ENCODE results near the gene FAM168A.

Gene FAM168A

GRCh38 chr11:73553266-73553665 is 44.6 kb downstream of the FAM168A start:
- DNase-seq = no peak

GRCh38 chr11:73551677-73552076 is 46.2 kb downstream of the FAM168A start:
- no peak for DNase-seq

GRCh38 chr11:73549376-73549775 is 48.5 kb downstream of the FAM168A start:
- no peak for DNase-seq

- DNase-seq = no peak
Observed at GRCh38 chr11:73547706-73548595, 50.0 kb downstream of the FAM168A start.

- no peak for DNase-seq
Observed at GRCh38 chr11:73542175-73542574, 55.7 kb downstream of the FAM168A start.

GRCh38 chr11:73539506-73540084 is 58.3 kb downstream of the FAM168A start:
- no peak for DNase-seq

GRCh38 chr11:73538381-73538872 is 59.5 kb downstream of the FAM168A start:
- DNase-seq = no peak

- no peak for DNase-seq
Observed at GRCh38 chr11:73537969-73538368, 59.9 kb downstream of the FAM168A start.

- DNase-seq = no peak
Observed at GRCh38 chr11:73536961-73537360, 61.0 kb downstream of the FAM168A start.

- DNase-seq = no peak
Observed at GRCh38 chr11:73532310-73532709, 65.6 kb downstream of the FAM168A start.

- DNase-seq = no peak
Observed at GRCh38 chr11:73531386-73531785, 66.5 kb downstream of the FAM168A start.

- DNase-seq = no peak
Observed at GRCh38 chr11:73530109-73530508, 67.8 kb downstream of the FAM168A start.

GRCh38 chr11:73529204-73529530 is 68.7 kb downstream of the FAM168A start:
- no peak for DNase-seq

GRCh38 chr11:73528483-73529203 is 69.3 kb downstream of the FAM168A start:
- no peak for DNase-seq

GRCh38 chr11:73528013-73528412 is 69.9 kb downstream of the FAM168A start:
- DNase-seq = no peak

GRCh38 chr11:73525611-73526010 is 72.3 kb downstream of the FAM168A start:
- DNase-seq = no peak

GRCh38 chr11:73524774-73525173 is 73.1 kb downstream of the FAM168A start:
- no peak for DNase-seq

- DNase-seq = no peak
Observed at GRCh38 chr11:73521621-73522020, 76.3 kb downstream of the FAM168A start.

- DNase-seq = no peak
Observed at GRCh38 chr11:73520353-73521061, 77.4 kb downstream of the FAM168A start.

GRCh38 chr11:73519266-73519665 is 78.6 kb downstream of the FAM168A start:
- DNase-seq = no peak

- DNase-seq = no peak
Observed at GRCh38 chr11:73518195-73518594, 79.7 kb downstream of the FAM168A start.

- no peak for DNase-seq
Observed at GRCh38 chr11:73516080-73516479, 81.8 kb downstream of the FAM168A start.

- DNase-seq = no peak
Observed at GRCh38 chr11:73513707-73514106, 84.2 kb downstream of the FAM168A start.
